ENCODE measurements around the gene CDC25B. TPM values are rescaled to one million over a fixed set of nuclear protein-coding genes. Genes with fewer than 3 reads are reported as not detected.
"Not testable (repeated sequence)": the region's sequence is repeated elsewhere in the genome, so short reads cannot be mapped to it uniquely, and the experiment has no call there.

Gene CDC25B
- total and polyA plus RNA-seq, 10 of the 15 experiments (the other 5 are each of a cell fraction or from before 2014, with no cell fraction given), result 4.6 to 58.8 (median 24.6) TPM

DNA sequence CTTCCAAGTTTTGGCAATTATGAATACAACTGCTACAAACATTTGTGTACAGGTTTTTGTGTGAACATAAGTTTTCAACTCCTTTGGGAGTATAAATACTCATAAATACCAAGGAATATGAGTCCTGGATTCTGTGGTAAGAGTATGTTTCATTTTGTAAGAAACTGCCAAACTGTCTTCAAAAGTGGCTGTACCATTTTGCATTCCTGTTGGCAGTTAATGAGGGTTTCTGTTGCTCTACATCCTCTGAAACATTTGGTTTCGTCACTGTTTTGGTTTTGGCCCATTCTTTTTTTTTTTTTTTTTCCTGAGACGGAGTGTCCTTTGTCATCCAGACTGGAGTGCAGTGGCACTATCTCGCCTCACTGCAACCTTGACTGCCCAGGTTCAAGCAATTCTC lies 32.7 kb downstream of the CDC25B start:
- FAIRE-seq, result no peak
- no peak for DNase-seq (ENCODE audit: low read depth, low spot score)
- intact Hi-C loops (cut with micrococcal nuclease; ENCODE audit: unreplicated experiment) (no loop called here), in situ Hi-C loops (cut with MboI) (no loop called here)
- Histone ChIP-seq H3K9me3 (replicated peaks; ENCODE audit: control insufficient read depth, insufficient read depth, low read length) (no peaks in the 10 kb centered on the region), H2AFZ (ENCODE audit: control insufficient read depth, low read depth, low read length) (no peak overlapping the region), H3K9ac (ENCODE audit: control insufficient read depth, insufficient read depth, low read length) (no peak overlapping the region), H3K36me3 (ENCODE audit: control insufficient read depth in 2 of 2, insufficient read depth in 2 of 2, low read length in 1 of 2) (peaks cover 1 to 7% of the 10 kb centered on the region in 2 experiments), H3K4me3 (no peak overlapping the region), H3K4me1 (ENCODE audit: control insufficient read depth, insufficient read depth, low read length) (no peaks in the 10 kb centered on the region), H3K27ac (ENCODE audit: control insufficient read depth, insufficient read depth) (no peak overlapping the region), H3K27me3 (replicated peaks in 1 of 2; ENCODE audit: control insufficient read depth in 2 of 2, insufficient read depth in 2 of 2, low read length in 1 of 2) (no peaks in the 10 kb centered on the region), H3K79me2 (ENCODE audit: control insufficient read depth, insufficient read depth, low read length) (no peaks in the 10 kb centered on the region), H3K4me2 (ENCODE audit: control insufficient read depth, insufficient read depth) (no peak overlapping the region), H4K20me1 (ENCODE audit: control insufficient read depth, insufficient read depth) (no peaks in the 10 kb centered on the region)
- BruUV-seq (replicated peaks), result no TSS peak
- TF ChIP-seq POLR2A (IDR thresholded peaks at IDR 0.05; ENCODE audit: low read depth, low read length) (no peak), SPI1 (IDR thresholded peaks at IDR 0.05; ENCODE audit: borderline replicate concordance, insufficient read depth, low read depth, low read length) (no peak), CHD2 (IDR thresholded peaks at IDR 0.05; ENCODE audit: borderline replicate concordance, low read depth, low read length) (no peak), WRNIP1 (IDR thresholded peaks at IDR 0.05; ENCODE audit: borderline replicate concordance, low read depth, low read length) (no peak), NFYA (IDR thresholded peaks at IDR 0.05; ENCODE audit: borderline replicate concordance, low read depth, low read length) (no peak), NFXL1 (IDR thresholded peaks at IDR 0.05; ENCODE audit: borderline replicate concordance) (no peak), PML (IDR thresholded peaks at IDR 0.05; ENCODE audit: low read length) (no peak), SMC3 (IDR thresholded peaks at IDR 0.05; ENCODE audit: borderline replicate concordance, low read length) (no peak), LARP7 (IDR thresholded peaks at IDR 0.05) (no peak), NR2F1 (conservative IDR thresholded peaks at IDR 0.05) (no peak), EP300 (IDR thresholded peaks at IDR 0.05; ENCODE audit: borderline replicate concordance in 1 of 2, control insufficient read depth in 1 of 2, low read depth in 2 of 2, low read length in 2 of 2) (no peak), YBX1 (IDR thresholded peaks at IDR 0.05) (no peak)
- TF ChIP-seq, protein P1, sequence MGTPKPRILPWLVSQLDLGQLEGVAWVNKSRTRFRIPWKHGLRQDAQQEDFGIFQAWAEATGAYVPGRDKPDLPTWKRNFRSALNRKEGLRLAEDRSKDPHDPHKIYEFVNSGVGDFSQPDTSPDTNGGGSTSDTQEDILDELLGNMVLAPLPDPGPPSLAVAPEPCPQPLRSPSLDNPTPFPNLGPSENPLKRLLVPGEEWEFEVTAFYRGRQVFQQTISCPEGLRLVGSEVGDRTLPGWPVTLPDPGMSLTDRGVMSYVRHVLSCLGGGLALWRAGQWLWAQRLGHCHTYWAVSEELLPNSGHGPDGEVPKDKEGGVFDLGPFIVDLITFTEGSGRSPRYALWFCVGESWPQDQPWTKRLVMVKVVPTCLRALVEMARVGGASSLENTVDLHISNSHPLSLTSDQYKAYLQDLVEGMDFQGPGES (IDR thresholded peaks at IDR 0.05), result no peak
- TF ChIP-seq, protein P2, sequence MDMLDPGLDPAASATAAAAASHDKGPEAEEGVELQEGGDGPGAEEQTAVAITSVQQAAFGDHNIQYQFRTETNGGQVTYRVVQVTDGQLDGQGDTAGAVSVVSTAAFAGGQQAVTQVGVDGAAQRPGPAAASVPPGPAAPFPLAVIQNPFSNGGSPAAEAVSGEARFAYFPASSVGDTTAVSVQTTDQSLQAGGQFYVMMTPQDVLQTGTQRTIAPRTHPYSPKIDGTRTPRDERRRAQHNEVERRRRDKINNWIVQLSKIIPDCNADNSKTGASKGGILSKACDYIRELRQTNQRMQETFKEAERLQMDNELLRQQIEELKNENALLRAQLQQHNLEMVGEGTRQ (IDR thresholded peaks at IDR 0.05; ENCODE audit: borderline replicate concordance, low read depth, low read length), result no peak
- SMC1A ChIA-PET (ENCODE audit: uncharacterized antibody, unreplicated experiment), result no interaction called here
- 88% methylated on average over 1 of the region's 3 CpGs for WGBS (ENCODE audit: insufficient coverage, insufficient replicate concordance, low lambda C conversion rate, missing lambda C conversion rate)
- ATAC-seq, result no peak
- POLR2A ChIA-PET, result no interaction called here
- CTCF ChIA-PET, result interaction anchor here (0.6 kb wide), 1 partner anchor 243 kb away, joined by 3 read pairs; no protein-coding TSS in a partner anchor
- RAD21 ChIA-PET (ENCODE audit: unreplicated experiment), result no interaction called here

DNA sequence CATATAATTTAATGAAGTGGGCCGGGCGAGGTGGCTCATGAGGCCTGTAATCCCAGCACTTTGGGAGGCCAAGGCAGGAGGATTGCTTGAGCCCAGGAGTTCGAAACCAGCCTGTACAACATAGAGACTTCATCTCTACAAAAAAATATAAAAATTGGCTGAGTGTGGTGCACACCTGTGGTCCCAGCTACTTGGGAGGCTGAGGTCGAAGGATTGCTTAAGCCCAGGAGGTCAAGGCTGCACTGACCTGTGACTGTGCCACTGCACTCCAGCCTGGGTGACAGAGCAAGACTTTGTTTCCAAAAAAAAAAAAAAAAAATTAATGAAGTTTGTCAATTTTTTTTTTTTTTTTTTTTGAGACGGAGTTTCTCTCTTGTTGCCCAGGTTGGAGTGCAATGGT lies 33.8 kb downstream of the CDC25B start:
- ATAC-seq; H3K9me3 ChIP-seq (replicated peaks; ENCODE audit: control insufficient read depth, insufficient read depth, low read length); H2AFZ ChIP-seq (ENCODE audit: control insufficient read depth, low read depth, low read length); in situ Hi-C loops (cut with MboI); H3K4me1 ChIP-seq (ENCODE audit: control insufficient read depth, insufficient read depth, low read length); BruUV-seq (replicated peaks); RAD21 ChIA-PET (ENCODE audit: unreplicated experiment); H3K9ac ChIP-seq (ENCODE audit: control insufficient read depth, insufficient read depth, low read length); POLR2A ChIA-PET; FAIRE-seq; H3K36me3 ChIP-seq (ENCODE audit: control insufficient read depth in 2 of 2, insufficient read depth in 2 of 2, low read length in 1 of 2); DNase-seq (ENCODE audit: low read depth, low spot score); CTCF ChIA-PET; H4K20me1 ChIP-seq (ENCODE audit: control insufficient read depth, insufficient read depth); intact Hi-C loops (cut with micrococcal nuclease; ENCODE audit: unreplicated experiment); H3K4me3 ChIP-seq; H3K4me2 ChIP-seq (ENCODE audit: control insufficient read depth, insufficient read depth); H3K27ac ChIP-seq (ENCODE audit: control insufficient read depth, insufficient read depth); SMC1A ChIA-PET (ENCODE audit: uncharacterized antibody, unreplicated experiment); H3K27me3 ChIP-seq (replicated peaks in 1 of 2; ENCODE audit: control insufficient read depth in 2 of 2, insufficient read depth in 2 of 2, low read length in 1 of 2); H3K79me2 ChIP-seq (ENCODE audit: control insufficient read depth, insufficient read depth, low read length): not testable (repeated sequence)
- 93% methylated on average over 4 of the region's 5 CpGs for WGBS (ENCODE audit: insufficient coverage, insufficient replicate concordance, low lambda C conversion rate, missing lambda C conversion rate)

All from GM12878 (cell line).